ENCODE measurements around the gene GALNT18. TPM values are rescaled to one million over a fixed set of nuclear protein-coding genes. Genes with fewer than 3 reads are reported as not detected.
"Not testable (repeated sequence)": the region's sequence is repeated elsewhere in the genome, so short reads cannot be mapped to it uniquely, and the experiment has no call there.

Gene GALNT18
- total RNA-seq, 1 donor from 2014 or later = not detected

DNA sequence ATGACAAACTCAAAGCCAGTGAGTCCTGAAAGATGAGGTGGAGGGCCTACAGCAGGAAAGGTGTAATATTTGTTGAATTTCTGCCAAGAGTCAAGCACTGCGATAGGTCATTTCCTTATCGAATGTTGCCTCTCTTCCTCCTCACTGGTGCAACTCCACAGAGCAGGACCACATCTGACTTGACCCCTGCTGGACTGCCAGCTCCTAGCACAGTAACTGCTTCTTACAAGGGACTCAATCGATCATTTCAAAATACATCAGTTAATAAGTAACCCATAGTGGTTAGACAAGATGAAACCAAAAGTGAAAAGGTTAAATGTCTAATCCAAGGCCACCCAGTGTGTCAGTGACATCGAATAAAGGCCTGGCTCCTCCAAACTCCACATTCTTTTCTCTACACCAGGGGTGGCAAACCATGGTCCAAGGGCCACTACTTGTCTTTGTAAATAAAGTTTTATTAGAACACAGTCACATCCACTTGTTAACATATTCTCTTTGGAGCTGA, 170.3 kb downstream of the GALNT18 start:
- Mint-ChIP-seq H3K9me3 (peaks cover 3% of the 10 kb centered on the region), H3K4me1 (no peaks in the 10 kb centered on the region), H3K27ac (no peak overlapping the region), H3K4me3 (no peak overlapping the region), H3K36me3 (ENCODE audit: low read depth) (no peaks in the 10 kb centered on the region), H3K27me3 (peaks cover 3% of the 10 kb centered on the region)
- DNase-seq (no peak), ATAC-seq (ENCODE audit: low read depth) (no peak)
- ChIA-PET POLR2A (no interaction called here), CTCF (no interaction called here)
- intact Hi-C loops (cut with micrococcal nuclease) = no loop called here
- TF ChIP-seq, protein P1, sequence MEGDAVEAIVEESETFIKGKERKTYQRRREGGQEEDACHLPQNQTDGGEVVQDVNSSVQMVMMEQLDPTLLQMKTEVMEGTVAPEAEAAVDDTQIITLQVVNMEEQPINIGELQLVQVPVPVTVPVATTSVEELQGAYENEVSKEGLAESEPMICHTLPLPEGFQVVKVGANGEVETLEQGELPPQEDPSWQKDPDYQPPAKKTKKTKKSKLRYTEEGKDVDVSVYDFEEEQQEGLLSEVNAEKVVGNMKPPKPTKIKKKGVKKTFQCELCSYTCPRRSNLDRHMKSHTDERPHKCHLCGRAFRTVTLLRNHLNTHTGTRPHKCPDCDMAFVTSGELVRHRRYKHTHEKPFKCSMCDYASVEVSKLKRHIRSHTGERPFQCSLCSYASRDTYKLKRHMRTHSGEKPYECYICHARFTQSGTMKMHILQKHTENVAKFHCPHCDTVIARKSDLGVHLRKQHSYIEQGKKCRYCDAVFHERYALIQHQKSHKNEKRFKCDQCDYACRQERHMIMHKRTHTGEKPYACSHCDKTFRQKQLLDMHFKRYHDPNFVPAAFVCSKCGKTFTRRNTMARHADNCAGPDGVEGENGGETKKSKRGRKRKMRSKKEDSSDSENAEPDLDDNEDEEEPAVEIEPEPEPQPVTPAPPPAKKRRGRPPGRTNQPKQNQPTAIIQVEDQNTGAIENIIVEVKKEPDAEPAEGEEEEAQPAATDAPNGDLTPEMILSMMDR (IDR thresholded peaks at IDR 0.05) = no peak

DNA sequence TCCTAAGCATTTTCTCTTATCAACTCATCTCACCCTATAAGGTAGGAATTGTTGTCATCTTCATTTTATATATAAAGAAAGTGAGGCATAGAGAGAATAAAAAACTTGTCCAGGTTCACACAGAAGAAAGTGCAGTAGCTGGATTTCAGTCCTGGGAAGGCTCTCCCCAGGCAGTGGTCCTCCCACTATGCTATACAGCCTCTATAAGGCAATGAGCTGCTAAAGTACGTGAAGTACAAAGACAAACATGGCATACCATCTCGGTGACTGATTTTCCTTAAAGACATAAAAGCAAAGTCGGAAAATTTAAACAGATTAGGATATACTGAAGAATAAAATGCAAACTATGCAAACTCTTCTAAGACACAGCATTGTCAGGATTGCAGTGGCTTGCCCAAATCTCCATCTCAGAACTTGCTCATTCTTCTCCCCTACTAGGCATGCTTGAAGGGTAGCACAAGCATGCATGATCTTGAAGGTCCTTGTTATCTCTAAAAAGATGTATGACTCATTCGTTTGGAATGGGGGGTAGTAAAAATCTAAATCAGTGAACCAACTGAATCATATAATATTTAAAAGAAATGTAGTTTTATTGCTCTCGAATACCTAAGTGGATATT, 171.0 kb downstream of the GALNT18 start:
- Mint-ChIP-seq H3K36me3 (ENCODE audit: low read depth) (no peaks in the 10 kb centered on the region), H3K4me1 (no peaks in the 10 kb centered on the region), H3K27ac (no peak overlapping the region), H3K9me3 (peaks cover 3% of the 10 kb centered on the region), H3K27me3 (peaks cover 3% of the 10 kb centered on the region), H3K4me3 (no peak overlapping the region)
- no peak for ATAC-seq (ENCODE audit: low read depth)
- TF ChIP-seq, protein P1 (IDR thresholded peaks at IDR 0.05) = no peak
- POLR2A ChIA-PET = no interaction called here
- CTCF ChIA-PET = no interaction called here
- intact Hi-C loops (cut with micrococcal nuclease) = no loop called here
- no peak for DNase-seq

DNA sequence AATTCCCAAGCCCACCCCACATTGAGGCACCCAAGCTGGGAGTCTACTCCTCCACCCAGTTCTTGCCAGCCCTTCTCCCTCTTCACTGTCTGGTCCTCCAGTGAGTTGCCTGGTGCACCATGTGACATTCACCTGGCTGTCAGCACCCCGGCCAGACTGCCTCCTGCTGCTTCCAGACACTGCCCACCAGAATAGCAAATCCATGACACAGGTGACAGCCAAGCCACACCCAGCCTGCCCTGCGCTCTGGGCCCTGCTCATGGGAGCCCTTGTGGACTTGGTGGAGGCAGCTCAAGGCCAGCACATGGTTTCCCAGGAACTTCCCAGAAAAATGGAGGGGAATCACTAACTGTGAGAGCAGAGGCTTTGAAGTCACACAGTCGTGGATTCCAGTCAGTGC, 172.5 kb downstream of the GALNT18 start:
- ATAC-seq (ENCODE audit: low read depth) (no peak), DNase-seq (no peak)
- Mint-ChIP-seq H3K4me3 (no peak overlapping the region), H3K27me3 (peaks cover 3% of the 10 kb centered on the region), H3K27ac (no peak overlapping the region), H3K9me3 (peaks cover 3% of the 10 kb centered on the region), H3K4me1 (no peaks in the 10 kb centered on the region), H3K36me3 (ENCODE audit: low read depth) (no peaks in the 10 kb centered on the region)
- CTCF ChIA-PET = no interaction called here
- intact Hi-C loops (cut with micrococcal nuclease) = no loop called here
- POLR2A ChIA-PET = no interaction called here
- TF ChIP-seq, protein P1 (IDR thresholded peaks at IDR 0.05) = no peak

DNA sequence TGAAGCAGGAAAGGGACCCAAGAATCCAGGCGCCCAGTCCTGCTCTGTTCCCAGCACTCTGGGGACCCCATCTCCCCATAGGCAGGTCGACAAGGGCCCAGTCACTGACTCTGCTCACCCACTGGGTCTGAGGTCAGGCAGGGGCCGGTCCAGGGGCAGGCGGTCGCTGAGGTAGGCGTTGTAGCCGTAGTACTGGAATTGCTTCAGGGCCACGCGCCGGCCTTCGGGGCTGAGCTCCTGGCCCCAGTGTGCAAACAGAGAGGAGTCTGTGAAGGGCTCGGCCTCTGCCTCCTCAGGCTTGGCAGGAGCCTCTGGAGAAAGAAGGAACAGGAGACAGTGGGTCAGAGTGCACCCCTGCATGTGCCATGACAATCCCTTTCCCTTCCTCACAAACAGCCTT, 173.2 kb downstream of the GALNT18 start:
- Mint-ChIP-seq H3K27me3 (peaks cover 3% of the 10 kb centered on the region), H3K36me3 (ENCODE audit: low read depth) (no peaks in the 10 kb centered on the region), H3K4me1 (no peaks in the 10 kb centered on the region), H3K4me3 (no peak overlapping the region), H3K27ac (no peak overlapping the region), H3K9me3 (peaks cover 3% of the 10 kb centered on the region)
- CTCF ChIA-PET = no interaction called here
- DNase-seq = no peak
- TF ChIP-seq, protein P1 (IDR thresholded peaks at IDR 0.05) = no peak
- POLR2A ChIA-PET = no interaction called here
- no peak for ATAC-seq (ENCODE audit: low read depth)
- intact Hi-C loops (cut with micrococcal nuclease) = no loop called here

DNA sequence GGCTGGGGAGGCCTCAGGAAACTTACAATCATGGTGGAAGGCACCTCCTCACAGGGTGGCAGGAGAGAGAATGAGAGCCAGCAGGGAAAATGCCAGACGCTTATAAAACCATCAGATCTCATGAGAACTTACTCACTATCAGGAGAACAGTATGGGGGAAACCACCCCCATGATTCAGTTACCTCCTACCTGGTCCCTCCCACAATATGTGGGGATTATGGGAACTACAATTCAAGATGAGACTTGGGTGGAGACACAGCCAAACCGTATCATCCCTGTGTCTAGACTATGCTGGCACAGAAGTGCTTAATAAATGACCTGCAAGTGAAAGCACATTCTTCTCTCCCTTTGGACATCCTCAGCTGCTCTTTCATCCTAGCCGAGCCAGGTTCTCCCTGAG, 174.2 kb downstream of the GALNT18 start:
- H3K27ac Mint-ChIP-seq; H3K4me3 Mint-ChIP-seq; H3K36me3 Mint-ChIP-seq (ENCODE audit: low read depth); DNase-seq; H3K27me3 Mint-ChIP-seq; intact Hi-C loops (cut with micrococcal nuclease); POLR2A ChIA-PET; ATAC-seq (ENCODE audit: low read depth); H3K9me3 Mint-ChIP-seq; H3K4me1 Mint-ChIP-seq; CTCF ChIA-PET: not testable (repeated sequence)

DNA sequence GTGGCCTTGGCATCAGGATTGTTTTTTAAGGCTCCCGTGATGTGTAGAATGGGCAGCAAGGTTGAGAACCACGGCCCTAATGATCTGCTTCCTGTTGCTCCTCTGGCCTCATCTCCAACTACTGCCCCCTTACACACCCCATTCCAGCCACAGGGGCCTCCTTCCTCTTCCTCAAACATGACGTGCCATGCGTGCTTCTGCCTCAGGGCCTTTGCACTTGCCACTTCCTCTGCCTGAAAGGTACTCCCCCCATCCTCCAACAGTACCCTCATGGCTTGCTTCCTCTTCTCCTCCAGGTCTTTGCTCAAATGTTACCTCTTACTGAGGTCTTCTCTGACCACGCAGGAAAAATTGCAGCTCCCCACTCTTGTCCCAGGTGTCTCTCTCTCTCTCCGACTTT, 174.8 kb downstream of the GALNT18 start:
- Mint-ChIP-seq H3K36me3 (ENCODE audit: low read depth) (no peaks in the 10 kb centered on the region), H3K9me3 (peaks cover 3% of the 10 kb centered on the region), H3K4me3 (no peak overlapping the region), H3K27me3 (peaks cover 3% of the 10 kb centered on the region), H3K27ac (no peak overlapping the region), H3K4me1 (no peaks in the 10 kb centered on the region)
- ChIA-PET POLR2A (no interaction called here), CTCF (no interaction called here)
- DNase-seq = no peak
- intact Hi-C loops (cut with micrococcal nuclease) = no loop called here
- TF ChIP-seq, protein P1 (IDR thresholded peaks at IDR 0.05) = no peak
- no peak for ATAC-seq (ENCODE audit: low read depth)

Data from activated B cell treated with CpG ODN at 0.5 μM for 24 hours (primary cell).